ENCODE results near the gene ARL3.
"Not testable (repeated sequence)": the region's sequence is repeated elsewhere in the genome, so short reads cannot be mapped to it uniquely, and the experiment has no call there.

The ARL3 gene

GRCh38 chr10:102701796-102702195 lies 12.4 kb downstream of the ARL3 start:
- DNase-seq: no peak

- no peak for DNase-seq
These were observed 12.9 kb downstream of the ARL3 start for GRCh38 chr10:102701272-102701671.

GRCh38 chr10:102698894-102699293 lies 15.3 kb downstream of the ARL3 start:
- no peak for DNase-seq

- DNase-seq: no peak
These were observed 17.5 kb downstream of the ARL3 start for GRCh38 chr10:102696736-102697135.

GRCh38 chr10:102695401-102695800 lies 18.8 kb downstream of the ARL3 start:
- DNase-seq: not testable (repeated sequence)

- no peak for DNase-seq
These were observed 22.7 kb downstream of the ARL3 start for GRCh38 chr10:102691285-102692066.

GRCh38 chr10:102683736-102684135 lies 30.5 kb downstream of the ARL3 start:
- no peak for DNase-seq

- no peak for DNase-seq
These were observed 31.2 kb downstream of the ARL3 start for GRCh38 chr10:102682981-102683380.

- no peak for DNase-seq
These were observed 31.8 kb downstream of the ARL3 start for GRCh38 chr10:102682416-102682815.

- no peak for DNase-seq
These were observed 32.5 kb downstream of the ARL3 start for GRCh38 chr10:102681696-102682095.

GRCh38 chr10:102679596-102679995 lies 34.6 kb downstream of the ARL3 start:
- DNase-seq: no peak

GRCh38 chr10:102678842-102679289 lies 35.3 kb downstream of the ARL3 start:
- peak; percentile 89 to 90 for DNase-seq

- DNase-seq: no peak
These were observed 36.2 kb downstream of the ARL3 start for GRCh38 chr10:102678068-102678400.

GRCh38 chr10:102677331-102678067 lies 36.7 kb downstream of the ARL3 start:
- no peak for DNase-seq

GRCh38 chr10:102676534-102677315 lies 37.5 kb downstream of the ARL3 start:
- no peak for DNase-seq

GRCh38 chr10:102675666-102676533 lies 38.3 kb downstream of the ARL3 start:
- no peak for DNase-seq

GRCh38 chr10:102675011-102675665 lies 39.1 kb downstream of the ARL3 start:
- no peak for DNase-seq

GRCh38 chr10:102674566-102674965 lies 39.6 kb downstream of the ARL3 start:
- no peak for DNase-seq

- peak; percentile 76 to 77 for DNase-seq
These were observed 40.2 kb downstream of the ARL3 start for GRCh38 chr10:102673819-102674511.

- DNase-seq: no peak
These were observed 40.9 kb downstream of the ARL3 start for GRCh38 chr10:102673236-102673818.

GRCh38 chr10:102670871-102671434 lies 43.2 kb downstream of the ARL3 start:
- DNase-seq: no peak

Data from SHP77 (cell line).